GM10266 (cell line): ENCODE data around the gene SLC6A4.
A peak's percentile ranks its signal among the peaks of the same experiment; 100 is the strongest.

Source experiments
- DNase-seq: peaks from one replicate; pipeline ENCODE4 v3.0.0; 2012; ENCODE audit errors: extremely low spot score
- CTCF ChIP-seq: IDR thresholded peaks from 2 replicates; pipeline ENCODE4 v1.5.1; 2012; ENCODE audit warnings: mild to moderate bottlenecking, low read depth; ENCODE audit not compliant: control insufficient read depth, insufficient read depth; ENCODE audit errors: missing control alignments

Gene SLC6A4

GRCh38 chr17:30188211-30188939, 47.1 kb downstream of the SLC6A4 start:
- no peak for DNase-seq
- no peak for TF ChIP-seq CTCF

GRCh38 chr17:30187573-30187972, 47.9 kb downstream of the SLC6A4 start:
- no peak for DNase-seq

GRCh38 chr17:30186761-30187160, 48.7 kb downstream of the SLC6A4 start:
- TF ChIP-seq CTCF = no peak
- DNase-seq = no peak

More at GRCh38 chr17:30187573-30187972, 47.9 kb downstream of the SLC6A4 start:
- no peak for TF ChIP-seq CTCF

- TF ChIP-seq CTCF = no peak
These were observed 58.6 kb downstream of the SLC6A4 start for GRCh38 chr17:30176855-30177254.

GRCh38 chr17:30174556-30174955, 60.9 kb downstream of the SLC6A4 start:
- TF ChIP-seq CTCF = no peak
- no peak for DNase-seq

More at GRCh38 chr17:30176855-30177254, 58.6 kb downstream of the SLC6A4 start:
- DNase-seq = no peak

GRCh38 chr17:30173649-30174048, 61.8 kb downstream of the SLC6A4 start:
- no peak for TF ChIP-seq CTCF
- DNase-seq = peak; percentile 34

- no peak for DNase-seq
- TF ChIP-seq CTCF = no peak
These were observed 62.9 kb downstream of the SLC6A4 start for GRCh38 chr17:30172560-30172959.
